H1 (cell line): ENCODE data around the gene LRRC28. TPM values are rescaled to one million over a fixed set of nuclear protein-coding genes. Genes with fewer than 3 reads are reported as not detected.

Experiments used
- CTCF ChIA-PET: fragments of 300-600 bp; sonication (Branson Sonifier 250); formaldehyde crosslinking; loops from one replicate; lab custom pipeline; 2021; ENCODE audit not compliant: partially characterized antibody; lab: Charles Lee
- POLR2A ChIA-PET: fragments of 300-600 bp; sonication (Branson Sonifier 250); formaldehyde crosslinking; loops from one replicate; lab custom pipeline; 2021; ENCODE audit warnings: inconsistent platforms; ENCODE audit not compliant: partially characterized antibody; lab: Charles Lee
- DNase-seq, 2 experiments: peaks; one replicate each; pipeline versions ENCODE4 v3.0.0 to v3.0.0-alpha.2; 2010 to 2022; ENCODE audit warnings: low spot score in 2 of 2, low read depth in 1 of 2, mixed read lengths in 1 of 2
- FAIRE-seq: peaks from 2 replicates; lab custom pipeline; 2011; peaks lifted over from hg19 to GRCh38; lab: Jason Lieb, UNC
- H2AFZ ChIP-seq: 2 replicates; pipeline ENCODE4 v1.8.1; 2012; ENCODE audit warnings: low read length, inconsistent platforms
- H2AK5ac ChIP-seq: 2 replicates; pipeline ENCODE4 v1.6.1; 2013; ENCODE audit warnings: low read depth, low read length
- H2BK120ac ChIP-seq: replicated peaks from 2 replicates; pipeline ENCODE3; 2013; ENCODE audit warnings: low read depth, low read length, inconsistent platforms
- H2BK12ac ChIP-seq: 2 replicates; pipeline ENCODE4 v1.6.1; 2013; ENCODE audit warnings: low read depth, low read length
- H2BK15ac ChIP-seq: 2 replicates; pipeline ENCODE4 v1.6.1; 2013; ENCODE audit warnings: low read length
- H2BK20ac ChIP-seq: 2 replicates; pipeline ENCODE4 v1.6.1; 2013; ENCODE audit warnings: low read length
- H2BK5ac ChIP-seq: 2 replicates; pipeline ENCODE4 v1.6.1; 2013; ENCODE audit warnings: low read depth, low read length
- H3K14ac ChIP-seq: 2 replicates; pipeline ENCODE4 v1.6.1; 2013; ENCODE audit warnings: inconsistent platforms; ENCODE audit not compliant: insufficient read length
- H3K18ac ChIP-seq: 2 replicates; pipeline ENCODE4 v1.6.1; 2013; ENCODE audit warnings: low read length; ENCODE audit errors: extremely low read depth
- H3K23ac ChIP-seq: 2 replicates; pipeline ENCODE4 v1.6.1; 2013; ENCODE audit warnings: inconsistent platforms; ENCODE audit not compliant: insufficient read length
- H3K23me2 ChIP-seq: 2 replicates; pipeline ENCODE4 v1.6.1; 2013; ENCODE audit warnings: low read depth, low read length
- H3K27ac ChIP-seq: 2 replicates; pipeline ENCODE4 v1.6.1; 2011; ENCODE audit warnings: low read depth, low read length, inconsistent platforms
- H3K27me3 ChIP-seq, 4 experiments: replicated peaks in 1 of 4; 1 replicate in 1 of 4; 2 replicates in 3 of 4; pipeline versions ENCODE4 v1.6.1 to v1.8.1; 2011 to 2013; ENCODE audit warnings: low read length in 3 of 4, mild to moderate bottlenecking in 3 of 4, inconsistent platforms in 2 of 4, mixed read lengths in 2 of 4, moderate library complexity in 1 of 4; ENCODE audit not compliant: control insufficient read depth in 3 of 4, insufficient read depth in 3 of 4; ENCODE audit errors: extremely low read depth in 1 of 4
- H3K36me3 ChIP-seq, 4 experiments: 2 replicates each; pipeline versions ENCODE4 v1.6.1 to v1.8.1; 2011 to 2013; ENCODE audit warnings: mild to moderate bottlenecking in 4 of 4, low read length in 3 of 4, moderate library complexity in 2 of 4, control low read depth in 1 of 4, inconsistent platforms in 1 of 4; ENCODE audit not compliant: insufficient read depth in 4 of 4, control insufficient read depth in 2 of 4
- H3K4ac ChIP-seq: replicated peaks from 2 replicates; pipeline ENCODE3; 2013; ENCODE audit warnings: low read length, low read depth, mixed read lengths, inconsistent platforms; ENCODE audit not compliant: insufficient read length
- H3K4me1 ChIP-seq, 4 experiments: replicated peaks in 1 of 4; 1 replicate in 1 of 4; 2 replicates in 3 of 4; pipeline versions ENCODE4 v1.6.1 to v1.8.1; 2011 to 2013; ENCODE audit warnings: low read length in 3 of 4, inconsistent platforms in 2 of 4, mixed read lengths in 1 of 4; ENCODE audit not compliant: insufficient read depth in 4 of 4, control insufficient read depth in 3 of 4
- H3K4me2 ChIP-seq, 2 experiments: 2 replicates each; pipeline versions ENCODE4 v1.6.1 to v1.8.1; 2011 to 2013; ENCODE audit warnings: low read depth in 2 of 2, low read length in 2 of 2, control low read depth in 1 of 2, inconsistent platforms in 1 of 2, mild to moderate bottlenecking in 1 of 2; ENCODE audit not compliant: insufficient read depth in 1 of 2
- H3K4me3 ChIP-seq, 4 experiments: fragments of 200-600, 300-600 bp in 1 of 4; sonication (generic), shearing (Covaris generic), sonication (Bioruptor Twin) in 1 of 4; 2 replicates each; pipeline versions ENCODE4 v1.5.1 to v1.8.1; 2011 to 2016; ENCODE audit warnings: low read length in 4 of 4, low read depth in 3 of 4, control low read depth in 2 of 4, inconsistent platforms in 2 of 4, mild to moderate bottlenecking in 2 of 4, mixed read lengths in 1 of 4, moderate library complexity in 1 of 4; ENCODE audit not compliant: insufficient read depth in 2 of 4; ENCODE audit errors: extremely low read depth in 1 of 4
- H3K56ac ChIP-seq: replicated peaks from 2 replicates; pipeline ENCODE3; 2013; ENCODE audit warnings: low read depth, mild to moderate bottlenecking, mixed read lengths, low read length, inconsistent platforms; ENCODE audit not compliant: insufficient read length
- H3K79me1 ChIP-seq: 2 replicates; pipeline ENCODE4 v1.6.1; 2013; ENCODE audit warnings: low read depth, low read length, control low read depth
- H3K79me2 ChIP-seq, 2 experiments: 2 replicates each; pipeline versions ENCODE4 v1.6.1 to v1.8.1; 2012 to 2013; ENCODE audit warnings: low read length in 2 of 2, mild to moderate bottlenecking in 2 of 2, inconsistent platforms in 1 of 2; ENCODE audit not compliant: insufficient read depth in 2 of 2, control insufficient read depth in 1 of 2
- H3K9ac ChIP-seq, 4 experiments: replicated peaks in 1 of 4; 1 replicate in 1 of 4; 2 replicates in 3 of 4; pipeline versions ENCODE4 v1.6.1 to v1.8.1; 2011 to 2013; ENCODE audit warnings: low read depth in 3 of 4, low read length in 3 of 4, control low read depth in 2 of 4, mild to moderate bottlenecking in 2 of 4, moderate library complexity in 2 of 4, inconsistent platforms in 1 of 4; ENCODE audit errors: extremely low read depth in 1 of 4
- H3K9me3 ChIP-seq, 2 experiments: 2 replicates each; pipeline versions ENCODE4 v1.6.1 to v1.8.1; 2012 to 2013; ENCODE audit warnings: mild to moderate bottlenecking in 2 of 2, moderate library complexity in 2 of 2, control low read depth in 1 of 2, inconsistent platforms in 1 of 2, low read depth in 1 of 2, low read length in 1 of 2, mixed read lengths in 1 of 2; ENCODE audit not compliant: insufficient read depth in 2 of 2
- H4K20me1 ChIP-seq, 2 experiments: replicated peaks in 1 of 2; 2 replicates each; pipeline versions ENCODE3 to v1.8.1; 2011 to 2013; ENCODE audit warnings: inconsistent platforms in 2 of 2, low read length in 2 of 2, mild to moderate bottlenecking in 1 of 2; ENCODE audit not compliant: insufficient read depth in 2 of 2, control insufficient read depth in 1 of 2
- H4K5ac ChIP-seq: 2 replicates; pipeline ENCODE4 v1.6.1; 2013; ENCODE audit warnings: low read length, low read depth, mixed read lengths, inconsistent platforms; ENCODE audit not compliant: insufficient read length
- H4K8ac ChIP-seq: 2 replicates; pipeline ENCODE4 v1.8.0; 2013; ENCODE audit warnings: mild to moderate bottlenecking, moderate library complexity, low read length, inconsistent platforms; ENCODE audit not compliant: insufficient read depth; ENCODE audit errors: extremely low read depth
- H4K91ac ChIP-seq: replicated peaks from 2 replicates; pipeline ENCODE3; 2013; ENCODE audit warnings: low read length, mixed read lengths, inconsistent platforms; ENCODE audit not compliant: insufficient read length
- CEBPB ChIP-seq: IDR thresholded peaks from 2 replicates; pipeline ENCODE4 v1.6.1; 2012; ENCODE audit warnings: low read depth, low read length
- GTF2F1 ChIP-seq: IDR thresholded peaks from 2 replicates; pipeline ENCODE4 v1.6.1; 2012; ENCODE audit warnings: low read depth, low read length, improper control_type of control experiment, borderline replicate concordance
- WGBS, 2 experiments: shearing (Covaris generic) in 1 of 2; methylation state at CpG; one replicate each; pipeline versions ENCODE4 v1.1.6 to v1.1.7; 2013 to 2015; ENCODE audit warnings: low lambda C conversion rate in 2 of 2, mixed read lengths in 2 of 2, inconsistent platforms in 1 of 2, low coverage in 1 of 2, missing lambda C conversion rate in 1 of 2; ENCODE audit not compliant: insufficient replicate concordance in 2 of 2, insufficient coverage in 1 of 2, insufficient read length in 1 of 2; ENCODE audit errors: extremely low coverage in 1 of 2, missing lambda C conversion rate in 1 of 2; 5-methylcytosine and 5-hydroxymethylcytosine counted together
- polyA plus RNA-seq, 7 experiments: library from polyadenylated mRNA; depleted of rRNA in 3 of 7; stranded (reverse) in 5 of 7; unstranded in 2 of 7; fragments of >200 nt in 5 of 7; fragments of 200-250 nt in 2 of 7; gene quantifications; 1 replicate in 5 of 7; 2 replicates in 1 of 7; 4 replicates in 1 of 7; pipeline versions ENCODE4 v1.2.1 to v1.2.3, GENCODE V29; 2011 to 2013; ENCODE audit warnings: missing spikeins in 2 of 7, mixed read lengths in 2 of 7
- total RNA-seq: library from RNA; stranded (reverse); fragmentation: NEBNext Ultra II Directional; extraction: Animal tissue kit (Norgen Biotek cat#: 25700); gene quantifications from 2 replicates; pipeline ENCODE4 v1.2.1, GENCODE V29; 2021

The LRRC28 gene
- total and polyA plus RNA-seq, 2 of the 8 experiments (the other 6 are each of a cell fraction or from before 2014, with no cell fraction given) = 20.2 to 23.3 TPM

GRCh38 chr15:99328106-99329072, 77.1 kb downstream of the LRRC28 start:
- Histone ChIP-seq H3K4me3 (no peak overlapping the region), H4K8ac (no peak overlapping the region), H3K27ac (no peak overlapping the region), H3K9ac (no peak overlapping the region), H3K18ac (no peak overlapping the region), H4K20me1 (no peaks in the 10 kb centered on the region), H3K9me3 (no peaks in the 10 kb centered on the region), H3K4me2 (no peak overlapping the region), H2BK12ac (no peak overlapping the region), H3K14ac (no peak overlapping the region), H2BK5ac (no peak overlapping the region), H3K23ac (no peak overlapping the region), H3K79me1 (no peaks in the 10 kb centered on the region), H4K91ac (no peak overlapping the region), H3K4ac (no peak overlapping the region), H3K23me2 (no peaks in the 10 kb centered on the region), H2AFZ (no peak overlapping the region), H3K79me2 (no peaks in the 10 kb centered on the region), H4K5ac (no peak overlapping the region), H2BK15ac (no peak overlapping the region), H3K4me1 (peaks cover 0 to 3% (median 0%) of the 10 kb centered on the region in 4 experiments; a peak in 1 of 7 replicates), H2AK5ac (no peak overlapping the region), H3K56ac (no peak overlapping the region), H2BK20ac (no peak overlapping the region), H3K36me3 (no peaks in the 10 kb centered on the region), H2BK120ac (no peak overlapping the region), H3K27me3 (no peaks in the 10 kb centered on the region)
- POLR2A ChIA-PET = no interaction called here
- no peak for DNase-seq
- TF ChIP-seq GTF2F1 (no peak), CEBPB (peak; percentile 29; the same call in 1 of the 2 replicates)
- FAIRE-seq = no peak
- CTCF ChIA-PET = no interaction called here
- whole genome bisulfite sequencing, 2 experiments = 89% methylated on average over 7 of the region's 7 CpGs; no CpG with 5 or more reads in 1 of the 2 experiments
